Right atrium auricular region (tissue), 2 donors: ENCODE results near the gene DTYMK. TPM values are rescaled to one million over a fixed set of nuclear protein-coding genes. Genes with fewer than 3 reads are reported as not detected.

Source experiments
- DNase-seq: peaks from one replicate; pipeline ENCODE4 v3.0.0-alpha.2; 2019; ENCODE audit warnings: low spot score
- H3K27ac ChIP-seq, 2 donors: fragments of 200-600 bp; sonication (generic); 1 replicate in 1 of 2; 2 replicates in 1 of 2; pipeline ENCODE4 v1.5.1; 2016 to 2019
- H3K27me3 ChIP-seq, 2 donors: fragments of 200-600 bp; sonication (generic); one replicate each; pipeline versions ENCODE4 v1.5.1 to v1.6.0; 2017 to 2019
- H3K36me3 ChIP-seq: fragments of 200-600 bp; sonication (generic); one replicate; pipeline ENCODE4 v1.5.1; 2016
- H3K4me1 ChIP-seq, 2 donors: fragments of 200-600 bp; sonication (generic); one replicate each; pipeline versions ENCODE4 v1.5.1 to v1.6.0; 2017 to 2019
- H3K4me3 ChIP-seq, 2 donors: fragments of 200-600 bp; sonication (generic); 1 replicate in 1 of 2; 2 replicates in 1 of 2; pipeline ENCODE4 v1.5.1; 2017 to 2019; ENCODE audit warnings: mild to moderate bottlenecking in 1 of 2, moderate library complexity in 1 of 2
- H3K9me3 ChIP-seq, 2 donors: fragments of 200-600 bp; sonication (generic); one replicate each; pipeline ENCODE4 v1.5.1; 2019
- CTCF ChIP-seq, 2 donors: fragments of 200-600 bp; sonication (generic); IDR thresholded peaks; one replicate each; pipeline ENCODE4 v1.5.1; 2019; ENCODE audit warnings: antibody characterized with exemption in 2 of 2
- total RNA-seq, 2 donors: library from RNA; depleted of rRNA; stranded (reverse); fragments of >200 nt; gene quantifications; one replicate each; pipeline ENCODE4 v1.1.0, GENCODE V29; 2016

Gene DTYMK
- total RNA-seq, 2 donors from 2014 or later = 6.4 to 6.6 TPM

GRCh38 chr2:241649927-241650326 is 36.7 kb downstream of the DTYMK start:
- Histone ChIP-seq H3K4me3 (no peak overlapping the region), H3K9me3 (no peaks in the 10 kb centered on the region), H3K36me3 (peaks cover 34% of the 10 kb centered on the region), H3K4me1 (peaks cover 4 to 38% of the 10 kb centered on the region in 2 donors), H3K27ac (no peak overlapping the region), H3K27me3 (no peaks in the 10 kb centered on the region)
- TF ChIP-seq CTCF (IDR thresholded peaks at IDR 0.05) = no peak
- DNase-seq = no peak

DNA sequence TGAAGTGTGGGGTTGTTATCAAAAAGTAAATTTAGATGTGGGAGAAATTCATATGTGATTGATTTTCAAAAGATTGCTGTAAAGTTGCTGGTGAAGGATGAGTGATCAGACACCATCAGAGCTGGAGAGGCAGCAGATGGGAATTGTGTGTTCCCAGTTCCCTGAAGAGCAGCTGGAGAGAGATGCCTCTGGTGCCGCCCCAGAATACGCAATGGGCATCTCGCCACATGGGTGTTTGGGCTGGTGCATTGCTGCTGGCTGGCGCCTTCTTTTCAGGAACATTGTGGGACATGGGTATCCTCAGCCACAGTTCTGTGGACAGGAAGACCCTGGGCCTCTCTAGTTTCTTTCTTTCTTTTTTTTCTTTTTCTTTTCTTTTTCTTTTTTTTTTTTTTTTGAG is 37.2 kb downstream of the DTYMK start:
- TF ChIP-seq CTCF (IDR thresholded peaks at IDR 0.05) = no peak
- no peaks in the 10 kb centered on the region for H3K9me3 ChIP-seq
- H3K27me3 ChIP-seq = no peaks in the 10 kb centered on the region
- H3K36me3 ChIP-seq = peaks cover 28% of the 10 kb centered on the region
- no peak overlapping the region for H3K4me3 ChIP-seq
- H3K27ac ChIP-seq = no peak overlapping the region
- peaks cover 4 to 38% of the 10 kb centered on the region in 2 donors for H3K4me1 ChIP-seq
- no peak for DNase-seq

- Histone ChIP-seq H3K4me3 (no peak overlapping the region), H3K27me3 (no peaks in the 10 kb centered on the region), H3K9me3 (no peaks in the 10 kb centered on the region), H3K27ac (no peak overlapping the region), H3K36me3 (peaks cover 25% of the 10 kb centered on the region), H3K4me1 (peaks cover 4 to 38% of the 10 kb centered on the region in 2 donors)
- TF ChIP-seq CTCF (IDR thresholded peaks at IDR 0.05) = no peak
- DNase-seq = no peak
Observed at GRCh38 chr2:241648453-241648852, 38.2 kb downstream of the DTYMK start.

DNA sequence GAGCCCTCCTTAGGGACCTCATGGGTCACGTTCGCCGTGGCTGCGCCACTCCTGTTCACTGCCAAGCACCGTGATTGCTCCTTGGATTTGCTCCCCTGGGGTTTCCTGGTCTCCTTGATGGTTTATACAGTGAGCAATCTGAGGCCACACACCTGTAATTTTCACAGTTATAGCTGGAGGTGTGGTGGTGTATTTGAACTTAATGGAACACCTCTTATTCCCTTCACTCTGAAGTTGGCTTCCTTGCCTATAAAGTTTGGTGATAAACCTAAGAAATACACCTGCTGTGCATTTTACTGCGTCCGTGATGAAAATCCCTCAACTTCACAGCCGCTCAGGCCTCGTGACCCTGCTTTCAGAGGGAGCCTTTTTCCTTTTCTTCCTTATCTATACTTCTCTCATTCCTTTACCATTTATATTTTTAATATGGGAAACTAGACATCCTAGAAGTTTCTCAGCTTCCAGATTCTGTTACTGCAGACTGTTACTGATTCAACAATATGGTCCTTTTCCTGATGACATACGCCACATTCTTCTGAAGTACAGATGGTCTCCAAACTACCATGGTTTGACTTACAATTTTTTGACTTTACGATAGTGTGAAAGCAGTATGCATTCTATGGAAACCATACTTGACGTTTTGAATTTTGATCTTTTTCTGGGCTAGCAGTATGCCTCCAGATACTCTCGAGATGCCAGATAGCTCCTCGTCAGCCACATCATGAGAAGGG is 40.5 kb downstream of the DTYMK start:
- Histone ChIP-seq H3K36me3 (peaks cover 2% of the 10 kb centered on the region), H3K4me3 (no peak overlapping the region), H3K4me1 (peaks cover 4 to 53% of the 10 kb centered on the region in 2 donors), H3K9me3 (no peaks in the 10 kb centered on the region), H3K27me3 (no peaks in the 10 kb centered on the region), H3K27ac (no peak overlapping the region)
- no peak for DNase-seq
- TF ChIP-seq CTCF (IDR thresholded peaks at IDR 0.05) = no peak

DNA sequence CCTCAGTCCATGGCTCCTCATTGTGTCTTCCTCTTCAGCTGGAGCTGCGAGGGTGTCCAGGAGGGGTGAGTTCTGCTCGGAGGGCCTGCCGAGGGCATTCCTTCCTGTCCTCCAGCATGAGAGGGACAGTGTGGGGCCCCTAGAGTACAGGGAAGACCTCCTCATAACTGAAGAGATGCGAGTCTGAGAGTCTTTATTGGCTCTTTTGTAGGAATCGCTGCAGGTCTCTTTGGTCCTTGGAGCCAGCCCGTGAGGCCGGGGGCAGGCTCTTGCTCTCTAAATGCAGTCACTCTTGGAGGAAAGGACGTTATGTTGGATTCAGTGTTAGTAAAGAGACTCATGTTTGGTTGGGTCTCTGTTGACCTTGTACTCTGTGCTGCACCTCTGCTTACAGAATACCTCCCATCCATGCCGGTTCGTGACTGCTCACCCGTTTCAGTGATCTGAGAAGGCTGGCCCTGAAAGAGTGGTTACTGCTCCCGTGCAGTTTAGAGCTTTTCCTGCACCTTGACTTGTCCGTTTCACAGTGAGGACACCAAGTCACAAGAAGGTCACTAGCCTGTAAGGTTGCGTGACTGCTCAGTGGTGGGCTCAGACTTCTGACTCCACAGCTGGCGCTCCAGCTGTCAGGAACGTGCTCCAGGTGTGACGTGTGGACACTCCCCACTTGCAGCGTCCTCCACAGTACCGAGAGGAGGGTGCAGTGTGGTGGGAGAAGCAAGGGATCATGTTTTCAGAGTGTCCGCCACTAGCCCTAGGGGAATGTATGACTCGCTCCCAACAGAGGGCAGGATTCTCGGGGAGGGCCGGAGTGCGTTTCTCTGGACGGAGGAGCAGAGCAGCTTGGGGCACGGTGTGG is 41.3 kb downstream of the DTYMK start:
- H3K4me3 ChIP-seq = no peak overlapping the region
- no peak for TF ChIP-seq CTCF (IDR thresholded peaks at IDR 0.05)
- no peaks in the 10 kb centered on the region for H3K36me3 ChIP-seq
- no peaks in the 10 kb centered on the region for H3K27me3 ChIP-seq
- peaks cover 4 to 61% of the 10 kb centered on the region in 2 donors for H3K4me1 ChIP-seq
- no peaks in the 10 kb centered on the region for H3K9me3 ChIP-seq
- H3K27ac ChIP-seq = peak overlapping the region in 1 of 2 donors; percentile 16
- no peak for DNase-seq
